H1 (cell line): ENCODE data around the gene APOL1. TPM values are rescaled to one million over a fixed set of nuclear protein-coding genes. Genes with fewer than 3 reads are reported as not detected.

Source experiments
- CTCF ChIA-PET: fragments of 300-600 bp; sonication (Branson Sonifier 250); formaldehyde crosslinking; loops from one replicate; lab custom pipeline; 2021; ENCODE audit not compliant: partially characterized antibody; lab: Charles Lee
- POLR2A ChIA-PET: fragments of 300-600 bp; sonication (Branson Sonifier 250); formaldehyde crosslinking; loops from one replicate; lab custom pipeline; 2021; ENCODE audit warnings: inconsistent platforms; ENCODE audit not compliant: partially characterized antibody; lab: Charles Lee
- DNase-seq, 2 experiments: peaks; one replicate each; pipeline versions ENCODE4 v3.0.0 to v3.0.0-alpha.2; 2010 to 2022; ENCODE audit warnings: low spot score in 2 of 2, low read depth in 1 of 2, mixed read lengths in 1 of 2
- FAIRE-seq: peaks from 2 replicates; lab custom pipeline; 2011; peaks lifted over from hg19 to GRCh38; lab: Jason Lieb, UNC
- H2AFZ ChIP-seq: 2 replicates; pipeline ENCODE4 v1.8.1; 2012; ENCODE audit warnings: low read length, inconsistent platforms
- H2AK5ac ChIP-seq: 2 replicates; pipeline ENCODE4 v1.6.1; 2013; ENCODE audit warnings: low read depth, low read length
- H2BK120ac ChIP-seq: replicated peaks from 2 replicates; pipeline ENCODE3; 2013; ENCODE audit warnings: low read depth, low read length, inconsistent platforms
- H2BK12ac ChIP-seq: 2 replicates; pipeline ENCODE4 v1.6.1; 2013; ENCODE audit warnings: low read depth, low read length
- H2BK15ac ChIP-seq: 2 replicates; pipeline ENCODE4 v1.6.1; 2013; ENCODE audit warnings: low read length
- H2BK20ac ChIP-seq: 2 replicates; pipeline ENCODE4 v1.6.1; 2013; ENCODE audit warnings: low read length
- H2BK5ac ChIP-seq: 2 replicates; pipeline ENCODE4 v1.6.1; 2013; ENCODE audit warnings: low read depth, low read length
- H3K14ac ChIP-seq: 2 replicates; pipeline ENCODE4 v1.6.1; 2013; ENCODE audit warnings: inconsistent platforms; ENCODE audit not compliant: insufficient read length
- H3K18ac ChIP-seq: 2 replicates; pipeline ENCODE4 v1.6.1; 2013; ENCODE audit warnings: low read length; ENCODE audit errors: extremely low read depth
- H3K23ac ChIP-seq: 2 replicates; pipeline ENCODE4 v1.6.1; 2013; ENCODE audit warnings: inconsistent platforms; ENCODE audit not compliant: insufficient read length
- H3K23me2 ChIP-seq: 2 replicates; pipeline ENCODE4 v1.6.1; 2013; ENCODE audit warnings: low read depth, low read length
- H3K27ac ChIP-seq: 2 replicates; pipeline ENCODE4 v1.6.1; 2011; ENCODE audit warnings: low read depth, low read length, inconsistent platforms
- H3K27me3 ChIP-seq, 4 experiments: replicated peaks in 1 of 4; 1 replicate in 1 of 4; 2 replicates in 3 of 4; pipeline versions ENCODE4 v1.6.1 to v1.8.1; 2011 to 2013; ENCODE audit warnings: low read length in 3 of 4, mild to moderate bottlenecking in 3 of 4, inconsistent platforms in 2 of 4, mixed read lengths in 2 of 4, moderate library complexity in 1 of 4; ENCODE audit not compliant: control insufficient read depth in 3 of 4, insufficient read depth in 3 of 4; ENCODE audit errors: extremely low read depth in 1 of 4
- H3K36me3 ChIP-seq, 4 experiments: 2 replicates each; pipeline versions ENCODE4 v1.6.1 to v1.8.1; 2011 to 2013; ENCODE audit warnings: mild to moderate bottlenecking in 4 of 4, low read length in 3 of 4, moderate library complexity in 2 of 4, control low read depth in 1 of 4, inconsistent platforms in 1 of 4; ENCODE audit not compliant: insufficient read depth in 4 of 4, control insufficient read depth in 2 of 4
- H3K4ac ChIP-seq: replicated peaks from 2 replicates; pipeline ENCODE3; 2013; ENCODE audit warnings: low read length, low read depth, mixed read lengths, inconsistent platforms; ENCODE audit not compliant: insufficient read length
- H3K4me1 ChIP-seq, 4 experiments: replicated peaks in 1 of 4; 1 replicate in 1 of 4; 2 replicates in 3 of 4; pipeline versions ENCODE4 v1.6.1 to v1.8.1; 2011 to 2013; ENCODE audit warnings: low read length in 3 of 4, inconsistent platforms in 2 of 4, mixed read lengths in 1 of 4; ENCODE audit not compliant: insufficient read depth in 4 of 4, control insufficient read depth in 3 of 4
- H3K4me2 ChIP-seq, 2 experiments: 2 replicates each; pipeline versions ENCODE4 v1.6.1 to v1.8.1; 2011 to 2013; ENCODE audit warnings: low read depth in 2 of 2, low read length in 2 of 2, control low read depth in 1 of 2, inconsistent platforms in 1 of 2, mild to moderate bottlenecking in 1 of 2; ENCODE audit not compliant: insufficient read depth in 1 of 2
- H3K4me3 ChIP-seq, 4 experiments: fragments of 200-600, 300-600 bp in 1 of 4; sonication (generic), shearing (Covaris generic), sonication (Bioruptor Twin) in 1 of 4; 2 replicates each; pipeline versions ENCODE4 v1.5.1 to v1.8.1; 2011 to 2016; ENCODE audit warnings: low read length in 4 of 4, low read depth in 3 of 4, control low read depth in 2 of 4, inconsistent platforms in 2 of 4, mild to moderate bottlenecking in 2 of 4, mixed read lengths in 1 of 4, moderate library complexity in 1 of 4; ENCODE audit not compliant: insufficient read depth in 2 of 4; ENCODE audit errors: extremely low read depth in 1 of 4
- H3K56ac ChIP-seq: replicated peaks from 2 replicates; pipeline ENCODE3; 2013; ENCODE audit warnings: low read depth, mild to moderate bottlenecking, mixed read lengths, low read length, inconsistent platforms; ENCODE audit not compliant: insufficient read length
- H3K79me1 ChIP-seq: 2 replicates; pipeline ENCODE4 v1.6.1; 2013; ENCODE audit warnings: low read depth, low read length, control low read depth
- H3K79me2 ChIP-seq, 2 experiments: 2 replicates each; pipeline versions ENCODE4 v1.6.1 to v1.8.1; 2012 to 2013; ENCODE audit warnings: low read length in 2 of 2, mild to moderate bottlenecking in 2 of 2, inconsistent platforms in 1 of 2; ENCODE audit not compliant: insufficient read depth in 2 of 2, control insufficient read depth in 1 of 2
- H3K9ac ChIP-seq, 4 experiments: replicated peaks in 1 of 4; 1 replicate in 1 of 4; 2 replicates in 3 of 4; pipeline versions ENCODE4 v1.6.1 to v1.8.1; 2011 to 2013; ENCODE audit warnings: low read depth in 3 of 4, low read length in 3 of 4, control low read depth in 2 of 4, mild to moderate bottlenecking in 2 of 4, moderate library complexity in 2 of 4, inconsistent platforms in 1 of 4; ENCODE audit errors: extremely low read depth in 1 of 4
- H3K9me3 ChIP-seq, 2 experiments: 2 replicates each; pipeline versions ENCODE4 v1.6.1 to v1.8.1; 2012 to 2013; ENCODE audit warnings: mild to moderate bottlenecking in 2 of 2, moderate library complexity in 2 of 2, control low read depth in 1 of 2, inconsistent platforms in 1 of 2, low read depth in 1 of 2, low read length in 1 of 2, mixed read lengths in 1 of 2; ENCODE audit not compliant: insufficient read depth in 2 of 2
- H4K20me1 ChIP-seq, 2 experiments: replicated peaks in 1 of 2; 2 replicates each; pipeline versions ENCODE3 to v1.8.1; 2011 to 2013; ENCODE audit warnings: inconsistent platforms in 2 of 2, low read length in 2 of 2, mild to moderate bottlenecking in 1 of 2; ENCODE audit not compliant: insufficient read depth in 2 of 2, control insufficient read depth in 1 of 2
- H4K5ac ChIP-seq: 2 replicates; pipeline ENCODE4 v1.6.1; 2013; ENCODE audit warnings: low read length, low read depth, mixed read lengths, inconsistent platforms; ENCODE audit not compliant: insufficient read length
- H4K8ac ChIP-seq: 2 replicates; pipeline ENCODE4 v1.8.0; 2013; ENCODE audit warnings: mild to moderate bottlenecking, moderate library complexity, low read length, inconsistent platforms; ENCODE audit not compliant: insufficient read depth; ENCODE audit errors: extremely low read depth
- H4K91ac ChIP-seq: replicated peaks from 2 replicates; pipeline ENCODE3; 2013; ENCODE audit warnings: low read length, mixed read lengths, inconsistent platforms; ENCODE audit not compliant: insufficient read length
- CBX5 ChIP-seq: fragments of 300-800, 300-1000 bp; sonication (generic); IDR thresholded peaks from 2 replicates; pipeline ENCODE4 v1.7.1; 2016; ENCODE audit warnings: antibody characterized with exemption, low read length, low read depth
- WGBS, 2 experiments: shearing (Covaris generic) in 1 of 2; methylation state at CpG; one replicate each; pipeline versions ENCODE4 v1.1.6 to v1.1.7; 2013 to 2015; ENCODE audit warnings: low lambda C conversion rate in 2 of 2, mixed read lengths in 2 of 2, inconsistent platforms in 1 of 2, low coverage in 1 of 2, missing lambda C conversion rate in 1 of 2; ENCODE audit not compliant: insufficient replicate concordance in 2 of 2, insufficient coverage in 1 of 2, insufficient read length in 1 of 2; ENCODE audit errors: extremely low coverage in 1 of 2, missing lambda C conversion rate in 1 of 2; 5-methylcytosine and 5-hydroxymethylcytosine counted together
- polyA plus RNA-seq, 7 experiments: library from polyadenylated mRNA; depleted of rRNA in 3 of 7; stranded (reverse) in 5 of 7; unstranded in 2 of 7; fragments of >200 nt in 5 of 7; fragments of 200-250 nt in 2 of 7; gene quantifications; 1 replicate in 5 of 7; 2 replicates in 1 of 7; 4 replicates in 1 of 7; pipeline versions ENCODE4 v1.2.1 to v1.2.3, GENCODE V29; 2011 to 2013; ENCODE audit warnings: missing spikeins in 2 of 7, mixed read lengths in 2 of 7
- total RNA-seq: library from RNA; stranded (reverse); fragmentation: NEBNext Ultra II Directional; extraction: Animal tissue kit (Norgen Biotek cat#: 25700); gene quantifications from 2 replicates; pipeline ENCODE4 v1.2.1, GENCODE V29; 2021

Gene APOL1
- total and polyA plus RNA-seq, 2 of the 8 experiments (the other 6 are each of a cell fraction or from before 2014, with no cell fraction given): not detected

- Histone ChIP-seq H3K27ac (no peak overlapping the region; the same call in 1 of the 2 replicates), H3K9me3 (no peaks in the 10 kb centered on the region), H3K18ac (no peak overlapping the region), H2BK120ac (no peak overlapping the region), H3K4ac (no peak overlapping the region), H3K4me1 (peaks cover 0 to 3% (median 0%) of the 10 kb centered on the region in 4 experiments; a peak in 1 of 7 replicates), H2BK15ac (no peak overlapping the region), H3K56ac (no peak overlapping the region), H3K79me1 (no peaks in the 10 kb centered on the region), H3K9ac (no peak overlapping the region), H2BK20ac (no peak overlapping the region), H3K23me2 (no peaks in the 10 kb centered on the region; the same call in 1 of the 2 replicates), H3K36me3 (peaks cover 0 to 3% (median 0%) of the 10 kb centered on the region in 4 experiments; a peak in 3 of 8 replicates)
- FAIRE-seq: no peak
- POLR2A ChIA-PET: interaction anchor here (0.7 kb wide), 1 partner anchor 29 kb away, joined by 3 read pairs; no protein-coding TSS in a partner anchor
- WGBS, 2 experiments: 83% methylated on average over 12 of the region's 13 CpGs; no CpG with 5 or more reads in 1 of the 2 experiments
- TF ChIP-seq CBX5: no peak
- TF ChIP-seq, all 59 proteins: peak for 0
- Histone ChIP-seq H3K79me2 (no peaks in the 10 kb centered on the region), H4K5ac (no peak overlapping the region), H3K14ac (no peak overlapping the region), H2AK5ac (no peak overlapping the region), H3K4me2 (no peak overlapping the region), H2BK12ac (no peak overlapping the region), H4K20me1 (no peaks in the 10 kb centered on the region), H3K4me3 (no peak overlapping the region), H4K8ac (no peak overlapping the region), H4K91ac (no peak overlapping the region), H2BK5ac (no peak overlapping the region), H2AFZ (no peak overlapping the region), H3K23ac (no peak overlapping the region), H3K27me3 (no peaks in the 10 kb centered on the region)
- no peak for DNase-seq
- CTCF ChIA-PET: interaction anchor here (1.0 to 1.6 kb wide), 3 partner anchors 29 to 254 kb away, joined by 3 to 7 read pairs (median 4); no protein-coding TSS in a partner anchor
Measured at GRCh38 chr22:36232715-36233401, 20.1 kb upstream of the APOL1 start.
